Kidney epithelial cell (primary cell): ENCODE data around the gene TICAM2. TPM values are rescaled to one million over a fixed set of nuclear protein-coding genes. Genes with fewer than 3 reads are reported as not detected.

ENCODE experiments used
- DNase-seq: peaks from one replicate; pipeline ENCODE4 v3.0.0-alpha.2; 2010; ENCODE audit warnings: low read depth
- H3K27me3 ChIP-seq: 2 replicates; pipeline ENCODE4 v1.6.0; 2011; ENCODE audit warnings: low read length; ENCODE audit not compliant: control insufficient read depth, insufficient read depth
- H3K36me3 ChIP-seq: 2 replicates; pipeline ENCODE4 v1.5.1; 2011; ENCODE audit warnings: low read length; ENCODE audit not compliant: control insufficient read depth, insufficient read depth
- H3K4me3 ChIP-seq: 2 replicates; pipeline ENCODE4 v1.5.1; 2011; ENCODE audit warnings: low read depth, mild to moderate bottlenecking, control low read depth, low read length
- CTCF ChIP-seq: IDR thresholded peaks from 2 replicates; pipeline ENCODE4 v1.5.1; 2011; ENCODE audit warnings: mild to moderate bottlenecking, moderate library complexity, low read length, control low read depth, inconsistent platforms; ENCODE audit not compliant: insufficient read depth, poor library complexity, severe bottlenecking
- total RNA-seq: library from RNA; depleted of rRNA; stranded (reverse); fragments of >200 nt; gene quantifications from 2 replicates; pipeline ENCODE4 v1.2.3, GENCODE V29; 2015

TICAM2 gene
- total RNA-seq, 1 donor from 2014 or later = 2.3 TPM

DNA sequence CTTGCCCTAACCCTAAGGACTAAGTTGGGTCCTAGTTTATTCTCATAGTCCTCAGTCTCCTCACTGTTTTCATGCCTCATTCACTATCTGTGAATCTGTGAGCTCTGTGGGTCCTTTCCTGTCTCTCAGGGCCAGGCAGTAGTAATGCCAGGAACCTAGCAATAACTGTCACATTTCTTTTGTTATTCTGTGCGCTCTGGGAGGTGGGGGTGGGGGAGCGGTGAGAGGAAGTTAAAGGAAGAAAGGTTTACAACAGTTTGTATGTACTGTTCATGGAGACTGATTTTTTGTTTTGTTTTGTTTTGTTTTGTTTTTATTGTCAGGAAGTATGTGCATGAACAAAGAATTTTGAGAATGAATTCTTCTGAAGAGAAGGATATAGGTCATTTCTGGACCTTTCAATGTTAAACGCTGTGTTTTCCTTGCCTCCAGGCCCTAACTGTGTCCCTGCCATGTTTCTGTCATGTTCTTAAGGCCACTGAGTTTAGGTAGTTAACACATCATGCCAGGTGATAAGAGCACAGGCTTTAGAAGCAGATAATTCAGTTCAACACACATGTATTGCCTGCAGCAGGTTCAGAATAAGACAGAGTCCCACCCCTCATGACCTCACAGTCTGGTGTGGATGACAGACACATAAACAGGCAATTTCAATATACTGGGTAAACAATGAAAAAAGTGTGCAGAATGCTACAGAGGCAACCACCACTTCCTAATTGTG, 44.5 kb downstream of the TICAM2 start:
- TF ChIP-seq CTCF = no peak
- no peaks in the 10 kb centered on the region for H3K36me3 ChIP-seq
- H3K27me3 ChIP-seq = no peaks in the 10 kb centered on the region
- H3K4me3 ChIP-seq = no peak overlapping the region
- DNase-seq = no peak

DNA sequence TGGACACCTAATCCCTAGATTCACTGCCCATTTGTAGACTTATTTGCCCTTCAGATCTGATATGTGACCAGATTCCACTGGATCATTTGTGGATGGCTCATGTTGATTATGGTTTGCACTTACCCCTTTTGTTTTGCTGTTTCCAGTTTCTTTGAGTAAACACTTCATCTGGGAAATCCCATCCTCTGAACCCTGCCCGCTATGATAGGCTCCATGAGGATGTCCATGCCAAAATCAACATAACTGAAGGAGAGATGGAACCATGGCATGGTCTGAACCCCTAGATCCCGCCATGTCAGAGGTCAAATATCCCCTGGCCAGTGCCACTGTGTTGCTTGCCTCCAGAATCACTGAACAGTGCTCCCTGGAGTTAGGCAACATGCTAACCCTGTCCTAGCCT, 46.0 kb downstream of the TICAM2 start:
- no peak for DNase-seq
- Histone ChIP-seq H3K36me3 (no peaks in the 10 kb centered on the region), H3K27me3 (no peaks in the 10 kb centered on the region), H3K4me3 (no peak overlapping the region)
- TF ChIP-seq CTCF = no peak

DNA sequence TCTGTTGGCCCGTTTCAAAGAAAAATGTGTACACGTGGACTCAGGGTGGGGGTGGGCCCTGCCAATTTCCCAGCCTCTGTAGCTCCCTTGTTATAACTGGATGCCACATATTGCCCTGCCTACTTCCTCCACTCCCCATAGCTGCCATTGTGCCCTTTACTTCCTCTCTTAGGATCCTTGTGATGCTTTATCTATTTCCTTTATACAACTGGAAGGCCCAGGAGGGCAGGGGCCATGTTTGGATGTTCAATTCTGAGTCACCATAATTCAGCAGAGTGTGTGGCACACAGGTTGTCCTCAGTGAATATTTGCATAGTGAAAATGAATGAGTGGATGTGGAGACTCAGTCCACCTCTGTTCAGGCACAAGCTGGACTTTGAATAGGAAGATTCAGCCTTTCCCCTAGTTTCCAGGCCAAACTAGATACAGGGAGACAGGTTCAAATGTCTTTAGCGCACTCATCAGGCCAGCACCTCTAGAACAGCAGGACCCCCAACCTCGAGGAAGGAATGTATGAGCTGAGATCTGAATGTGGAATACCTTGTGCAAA, 47.1 kb downstream of the TICAM2 start:
- Histone ChIP-seq H3K27me3 (no peaks in the 10 kb centered on the region), H3K4me3 (no peak overlapping the region), H3K36me3 (no peaks in the 10 kb centered on the region)
- TF ChIP-seq CTCF = no peak
- no peak for DNase-seq

DNA sequence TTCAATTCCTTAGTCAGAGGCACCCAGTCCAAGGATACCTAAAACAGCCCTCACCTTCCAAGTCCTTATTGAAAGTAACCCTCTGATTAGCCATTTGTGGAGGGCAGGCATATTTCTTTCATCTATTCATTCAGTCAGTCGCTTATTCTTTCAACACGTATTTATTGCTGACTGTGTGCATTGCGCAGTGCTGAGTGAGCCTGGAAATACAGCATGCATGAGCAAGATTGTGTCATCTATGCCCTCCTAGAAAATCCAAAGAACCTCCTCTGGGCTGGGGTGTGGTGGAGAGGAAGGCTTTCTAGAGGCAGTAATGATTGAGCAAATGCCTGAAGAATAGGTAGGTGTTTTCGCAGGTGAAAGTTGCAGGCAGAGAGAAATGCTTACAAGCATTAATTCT, 49.2 kb downstream of the TICAM2 start:
- no peak overlapping the region for H3K4me3 ChIP-seq
- no peaks in the 10 kb centered on the region for H3K36me3 ChIP-seq
- no peak for DNase-seq
- H3K27me3 ChIP-seq = no peaks in the 10 kb centered on the region
- no peak for TF ChIP-seq CTCF

GRCh38 chr5:115551415-115551814, 50.9 kb downstream of the TICAM2 start:
- no peaks in the 10 kb centered on the region for H3K36me3 ChIP-seq
- no peak overlapping the region for H3K4me3 ChIP-seq
- no peaks in the 10 kb centered on the region for H3K27me3 ChIP-seq
- TF ChIP-seq CTCF = no peak
- DNase-seq = no peak

DNA sequence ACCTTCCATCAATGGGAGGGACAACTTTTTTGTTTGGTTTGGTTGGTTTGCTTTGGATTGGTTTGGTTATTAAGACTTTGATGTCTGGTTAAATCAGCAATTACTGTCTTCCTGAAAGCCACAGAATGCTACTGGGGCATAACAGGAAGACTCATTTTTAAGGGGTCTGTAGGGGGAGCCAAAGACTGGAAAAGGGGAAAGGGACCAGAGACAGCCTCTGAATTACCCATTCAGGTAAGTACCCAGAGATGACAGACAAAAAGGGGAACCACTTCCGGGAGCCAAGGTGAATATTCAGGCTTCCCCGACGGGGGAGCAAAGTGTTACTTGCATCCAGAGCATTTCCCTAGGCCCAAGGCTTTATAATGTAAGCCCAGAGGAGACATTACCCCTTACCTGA, 53.1 kb downstream of the TICAM2 start:
- no peaks in the 10 kb centered on the region for H3K36me3 ChIP-seq
- no peak for TF ChIP-seq CTCF
- no peak overlapping the region for H3K4me3 ChIP-seq
- no peak for DNase-seq
- H3K27me3 ChIP-seq = no peaks in the 10 kb centered on the region
